A549 (cell line): ENCODE data around the gene TBC1D22A. TPM values are rescaled to one million over a fixed set of nuclear protein-coding genes. Genes with fewer than 3 reads are reported as not detected.
A peak's percentile ranks its signal among the peaks of the same experiment; 100 is the strongest.

Experiments
- ATAC-seq, 2 experiments: fragments of 200-7000 bp in 1 of 2; fragments of >200 bp in 1 of 2; cut with Nextera tagmentation in 1 of 2; cut with Tn5 transposase in 1 of 2; 3 replicates each; pipeline versions ENCODE4 v1.8.0 to v1.9.1; 2018 to 2020; ENCODE audit warnings: mild to moderate bottlenecking in 1 of 2, moderate library complexity in 1 of 2
- CTCF ChIA-PET: fragments of 300-600 bp; sonication (Branson Sonifier 250); formaldehyde crosslinking; extraction: SDS; loops from one replicate; lab custom pipeline; 2021; ENCODE audit warnings: antibody characterized with exemption, inconsistent platforms; lab: Yijun Ruan, JAX
- POLR2A ChIA-PET: fragments of 350-600 bp; formaldehyde crosslinking; extraction: SDS; loops from one replicate; lab custom pipeline; 2021; ENCODE audit warnings: antibody characterized with exemption, inconsistent platforms; lab: Yijun Ruan, JAX
- DNase-seq, 2 experiments: peaks; one replicate each; pipeline versions ENCODE4 v3.0.0 to v3.0.0-alpha.2; 2011 to 2016; ENCODE audit warnings: low read depth in 1 of 2, low spot score in 1 of 2
- FAIRE-seq: peaks from 2 replicates; lab custom pipeline; 2011; peaks lifted over from hg19 to GRCh38; lab: Jason Lieb, UNC
- H3K27ac ChIP-seq, 2 experiments: fragments of >200 bp; sonication (Bioruptor Twin); formaldehyde crosslinking; 3 replicates each; pipeline ENCODE4 v1.5.1; 2016 to 2017
- H3K4me1 ChIP-seq: fragments of >200 bp; sonication (Bioruptor Twin); formaldehyde crosslinking; 3 replicates; pipeline ENCODE4 v1.6.1; 2016
- H3K4me2 ChIP-seq: fragments of >200 bp; sonication (Bioruptor Twin); formaldehyde crosslinking; 3 replicates; pipeline ENCODE4 v1.6.1; 2016
- H3K4me3 ChIP-seq: fragments of >200 bp; sonication (Bioruptor Twin); formaldehyde crosslinking; 3 replicates; pipeline ENCODE4 v1.5.1; 2016
- H3K9me3 ChIP-seq: fragments of >200 bp; sonication (Bioruptor Twin); formaldehyde crosslinking; 3 replicates; pipeline ENCODE4 v1.6.1; 2016
- BHLHE40 ChIP-seq: IDR thresholded peaks from 2 replicates; pipeline ENCODE4 v1.6.1; 2012; ENCODE audit warnings: low read depth, low read length, inconsistent platforms
- CBX2 ChIP-seq: fragments of 200-600 bp; sonication (generic); IDR thresholded peaks from 2 replicates; pipeline ENCODE4 v1.6.1; 2016; ENCODE audit warnings: low read depth, mild to moderate bottlenecking, borderline replicate concordance
- CHD2 ChIP-seq: fragments of 150-350 bp; IDR thresholded peaks from 2 replicates; pipeline ENCODE4 v1.6.1; 2014; ENCODE audit warnings: low read length; ENCODE audit not compliant: partially characterized antibody
- E2F6 ChIP-seq: IDR thresholded peaks from 2 replicates; pipeline ENCODE4 v1.6.1; 2012; ENCODE audit warnings: low read depth, borderline replicate concordance
- EHF ChIP-seq: fragments of 250-450 bp; sonication (Bioruptor Pico); IDR thresholded peaks from 2 replicates; pipeline ENCODE4 v1.5.0; 2020; ENCODE audit warnings: mild to moderate bottlenecking
- ELK1 ChIP-seq: fragments of 150-350 bp; IDR thresholded peaks from 2 replicates; pipeline ENCODE4 v1.6.1; 2014; ENCODE audit warnings: low read depth, mild to moderate bottlenecking, low read length
- EP300 ChIP-seq, 2 experiments: fragments of >200 bp; sonication (Bioruptor Twin); formaldehyde crosslinking; IDR thresholded peaks; 2 replicates in 1 of 2; 3 replicates in 1 of 2; pipeline ENCODE4 v1.6.1; 2016 to 2017
- HES2 ChIP-seq: fragments of >200 bp; sonication (Bioruptor Twin); formaldehyde crosslinking; IDR thresholded peaks from 2 replicates; pipeline ENCODE4 v1.6.1; 2016
- HOXA7 ChIP-seq: fragments of 250-450 bp; sonication (Bioruptor Pico); IDR thresholded peaks from 2 replicates; pipeline ENCODE4 v1.5.0; 2020; ENCODE audit warnings: mild to moderate bottlenecking, moderate library complexity
- HOXB5 ChIP-seq: fragments of 250-450 bp; sonication (Bioruptor Pico); IDR thresholded peaks from 2 replicates; pipeline ENCODE4 v1.5.0; 2020; ENCODE audit warnings: mild to moderate bottlenecking, moderate library complexity
- MAFK ChIP-seq: fragments of 450-650 bp; IDR thresholded peaks from 2 replicates; pipeline ENCODE4 v1.6.1; 2014; ENCODE audit not compliant: partially characterized antibody
- MAZ ChIP-seq: fragments of 150-350 bp; IDR thresholded peaks from 2 replicates; pipeline ENCODE4 v1.6.1; 2014; ENCODE audit warnings: antibody characterized with exemption, low read depth, low read length, borderline replicate concordance
- MYC ChIP-seq: IDR thresholded peaks from 2 replicates; pipeline ENCODE4 v1.6.1; 2012; ENCODE audit warnings: mild to moderate bottlenecking, inconsistent platforms, low read length, improper control_type of control experiment, borderline replicate concordance
- NFE2L2 ChIP-seq: fragments of 150-350 bp; conservative IDR thresholded peaks from 2 replicates; pipeline ENCODE4 v1.6.1; 2014; ENCODE audit warnings: low read length
- PHF8 ChIP-seq: fragments of 200-600 bp; sonication (generic); IDR thresholded peaks from 2 replicates; pipeline ENCODE4 v1.6.1; 2016; ENCODE audit warnings: low read depth, mild to moderate bottlenecking, antibody characterized with exemption, moderate library complexity, borderline replicate concordance
- POLR2AphosphoS2 ChIP-seq: conservative IDR thresholded peaks from 2 replicates; pipeline ENCODE4 v1.6.1; 2012; ENCODE audit warnings: low read length, improper control_type of control experiment, inconsistent platforms
- RARB ChIP-seq: fragments of 250-450 bp; sonication (Bioruptor Pico); IDR thresholded peaks from 2 replicates; pipeline ENCODE4 v1.8.0; 2021; ENCODE audit warnings: mild to moderate bottlenecking, moderate library complexity
- RCOR1 ChIP-seq: fragments of 150-350 bp; IDR thresholded peaks from 2 replicates; pipeline ENCODE4 v1.6.1; 2014; ENCODE audit warnings: antibody characterized with exemption, low read length, low read depth
- SMC3 ChIP-seq: fragments of >200 bp; sonication (Bioruptor Twin); formaldehyde crosslinking; IDR thresholded peaks from 3 replicates; pipeline ENCODE4 v1.6.1; 2018; ENCODE audit warnings: inconsistent platforms
- TP53 ChIP-seq: fragments of 250-450 bp; sonication (Bioruptor Pico); IDR thresholded peaks from 2 replicates; pipeline ENCODE4 v1.5.0; 2021; ENCODE audit warnings: mild to moderate bottlenecking, moderate library complexity
- ZC3H11A ChIP-seq: fragments of 450-650 bp; IDR thresholded peaks from 2 replicates; pipeline ENCODE4 v1.6.1; 2014; ENCODE audit warnings: antibody characterized with exemption, mild to moderate bottlenecking
- ZNF302 ChIP-seq: fragments of 250-450 bp; sonication (Bioruptor Pico); IDR thresholded peaks from 2 replicates; pipeline ENCODE4 v1.9.0; 2021; ENCODE audit warnings: inconsistent platforms, mild to moderate bottlenecking, moderate library complexity
- WGBS: methylation state at CpG from one replicate; pipeline ENCODE4 v1.1.6; 2017; ENCODE audit errors: missing lambda C conversion rate; 5-methylcytosine and 5-hydroxymethylcytosine counted together
- polyA plus RNA-seq, 4 experiments: library from polyadenylated mRNA; depleted of rRNA in 3 of 4; stranded (reverse); fragments of >200 nt; fragmentation: RNase III in 1 of 4; extraction: RNeasy Plus Mini Kit Qiagen cat#74134 plus additional on column Dnase treatment in 1 of 4; gene quantifications; 2 replicates in 3 of 4; 3 replicates in 1 of 4; pipeline ENCODE4 v1.2.3, GENCODE V29; 2011 to 2017

The TBC1D22A gene
- polyA plus RNA-seq, 2 of the 4 experiments (the other 2 are of a cell fraction) = 8.9 to 10.8 TPM

- Histone ChIP-seq H3K27ac (peak overlapping the region; percentile 16 to 96; a peak in 4 of 6 replicates), H3K4me3 (no peak overlapping the region), H3K4me1 (peaks cover 40% of the 10 kb centered on the region), H3K9me3 (peaks cover 11% of the 10 kb centered on the region; the same call in 2 of the 3 replicates), H3K4me2 (no peak overlapping the region)
- no peak for TF ChIP-seq HOXA7 (CRISPR knock-in tag)
- TF ChIP-seq TP53 (CRISPR knock-in tag) = no peak
- no peak for TF ChIP-seq MAZ
- no peak for TF ChIP-seq SMC3
- no peak for TF ChIP-seq MAFK
- no peak for TF ChIP-seq E2F6
- no peak for TF ChIP-seq NFE2L2
- no peak for TF ChIP-seq ZC3H11A
- TF ChIP-seq PHF8 = no peak
- no peak for FAIRE-seq
- DNase-seq = no peak
- no peak for ATAC-seq
- CTCF ChIA-PET = interaction anchor here (0.8 to 4.0 kb wide), 5 partner anchors 8 to 50 kb away, joined by 3 to 26 read pairs (median 4); no protein-coding TSS in a partner anchor
- WGBS = 95% methylated on average over 8 of the region's 11 CpGs
- POLR2A ChIA-PET = interaction anchor here (2.1 kb wide), 1 partner anchor 10 kb away, joined by 7 read pairs; the partner anchor contains the start of gene TBC1D22A
Measured at GRCh38 chr22:46752286-46752987, 10.0 kb upstream of the TBC1D22A start.

- ChIA-PET CTCF (interaction anchor here (0.8 to 1.1 kb wide), 2 partner anchors 13 to 49 kb away, joined by 3 to 4 read pairs; no protein-coding TSS in a partner anchor), POLR2A (no interaction called here)
- Histone ChIP-seq H3K4me2 (no peak overlapping the region), H3K27ac (peak overlapping the region; percentile 92 to 96), H3K4me1 (peaks cover 40% of the 10 kb centered on the region), H3K9me3 (peaks cover 11% of the 10 kb centered on the region; the same call in 2 of the 3 replicates), H3K4me3 (no peak overlapping the region)
- 60% methylated on average over 1 of the region's 6 CpGs for WGBS
- TF ChIP-seq HES2 (no peak), ELK1 (no peak), RCOR1 (no peak), EHF (CRISPR knock-in tag) (no peak), EP300 (IDR thresholded peaks at IDR 0.05) (no peak), MAFK (no peak), MYC (no peak), CHD2 (no peak), RARB (CRISPR knock-in tag) (no peak), BHLHE40 (no peak), ZNF302 (no peak), HOXA7 (CRISPR knock-in tag) (no peak), POLR2AphosphoS2 (no peak), CBX2 (no peak), HOXB5 (CRISPR knock-in tag) (no peak)
- FAIRE-seq (no peak), ATAC-seq (no peak), DNase-seq (no peak)
Measured at GRCh38 chr22:46752988-46753310, 9.5 kb upstream of the TBC1D22A start.
